Activated T-helper 17 cell treated with anti-CD3 and anti-CD28 coated beads, Interleukin-2, amount 50 U/mL, for 72 hours (primary cell): ENCODE data around the gene DOCK2. TPM values are rescaled to one million over a fixed set of nuclear protein-coding genes. Genes with fewer than 3 reads are reported as not detected.

Source experiments
- ATAC-seq: fragments of 150-1000 bp; cut with Tn5 transposase; replicated peaks from 2 replicates; pipeline ENCODE4 v1.10.0; 2021; ENCODE audit warnings: mild to moderate bottlenecking, moderate library complexity
- H3K27ac Mint-ChIP-seq: one replicate; pipeline ENCODE4 v1.8.0; 2022; ENCODE audit warnings: mixed read lengths
- H3K27me3 Mint-ChIP-seq: one replicate; pipeline ENCODE4 v1.8.0; 2022; ENCODE audit warnings: mixed read lengths
- H3K36me3 Mint-ChIP-seq: one replicate; pipeline ENCODE4 v1.8.0; 2022; ENCODE audit warnings: low read depth, mild to moderate bottlenecking, mixed read lengths
- H3K4me1 Mint-ChIP-seq: one replicate; pipeline ENCODE4 v1.8.0; 2022; ENCODE audit warnings: mixed read lengths
- H3K4me3 Mint-ChIP-seq: one replicate; pipeline ENCODE4 v1.8.0; 2022; ENCODE audit warnings: mild to moderate bottlenecking, mixed read lengths
- H3K9me3 Mint-ChIP-seq: one replicate; pipeline ENCODE4 v1.8.0; 2022; ENCODE audit warnings: mixed read lengths
- total RNA-seq, 2 donors: library from RNA; stranded (reverse); gene quantifications; one replicate each; pipeline ENCODE4 v1.2.3, GENCODE V29; 2022

Gene DOCK2
- total RNA-seq, 2 donors from 2014 or later, result 229 to 244 TPM

DNA sequence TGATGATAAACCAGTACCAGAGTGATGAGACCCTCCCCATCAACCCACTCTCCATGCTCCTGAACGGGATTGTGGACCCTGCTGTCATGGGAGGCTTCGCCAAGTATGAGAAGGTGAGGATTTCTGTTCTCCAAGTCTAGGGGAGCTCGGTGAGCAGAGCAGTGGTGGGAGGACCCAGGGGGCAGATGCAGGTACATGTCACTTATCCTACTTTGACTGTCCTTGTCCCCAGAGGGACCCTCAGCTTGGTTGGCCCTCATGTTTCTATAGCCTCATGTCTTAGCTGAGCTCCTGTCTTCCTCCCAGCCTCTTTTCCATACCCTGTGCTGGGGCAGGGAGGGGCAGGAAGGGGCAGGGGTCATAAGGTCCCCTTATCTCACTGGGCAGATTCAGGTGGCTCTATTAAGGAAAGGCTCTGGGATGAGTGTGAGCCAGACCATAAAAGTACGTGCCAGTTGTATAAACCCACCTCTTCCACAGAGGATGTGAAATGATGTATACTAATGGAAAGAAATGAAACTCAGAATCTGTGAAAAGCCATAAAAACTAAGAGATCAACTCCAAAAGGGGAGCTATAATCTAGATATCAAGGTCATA is 430.6 kb downstream of the DOCK2 start:
- Mint-ChIP-seq H3K4me1 (no peaks in the 10 kb centered on the region), H3K36me3 (peaks cover 92% of the 10 kb centered on the region), H3K27me3 (no peaks in the 10 kb centered on the region), H3K9me3 (no peaks in the 10 kb centered on the region), H3K4me3 (no peak overlapping the region), H3K27ac (no peak overlapping the region)
- ATAC-seq, result no peak

DNA sequence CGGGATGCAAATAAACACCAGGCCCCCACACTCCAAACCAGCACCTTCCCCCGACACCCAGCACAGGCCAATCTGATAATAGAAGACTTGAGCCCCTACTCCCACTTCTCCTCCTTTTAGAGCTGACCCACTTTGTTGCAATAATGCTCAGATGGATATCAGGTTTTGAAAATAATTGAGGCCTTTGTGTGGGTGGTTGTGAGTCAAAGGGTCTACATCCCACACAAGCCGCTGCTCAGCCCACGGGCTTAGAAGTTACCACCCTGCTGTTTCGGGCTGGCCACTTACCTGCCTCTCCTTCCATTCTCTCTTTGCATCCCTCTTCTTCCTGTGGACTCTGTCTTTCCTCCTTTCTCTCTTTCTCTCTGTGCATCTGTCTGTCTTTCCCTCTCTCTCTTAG is 432.4 kb downstream of the DOCK2 start:
- no peaks in the 10 kb centered on the region for H3K4me1 Mint-ChIP-seq
- H3K27me3 Mint-ChIP-seq, result no peaks in the 10 kb centered on the region
- H3K36me3 Mint-ChIP-seq, result peaks cover 99% of the 10 kb centered on the region
- H3K9me3 Mint-ChIP-seq, result no peaks in the 10 kb centered on the region
- ATAC-seq, result no peak
- H3K27ac Mint-ChIP-seq, result peak overlapping the region; percentile 6
- H3K4me3 Mint-ChIP-seq, result no peak overlapping the region

DNA sequence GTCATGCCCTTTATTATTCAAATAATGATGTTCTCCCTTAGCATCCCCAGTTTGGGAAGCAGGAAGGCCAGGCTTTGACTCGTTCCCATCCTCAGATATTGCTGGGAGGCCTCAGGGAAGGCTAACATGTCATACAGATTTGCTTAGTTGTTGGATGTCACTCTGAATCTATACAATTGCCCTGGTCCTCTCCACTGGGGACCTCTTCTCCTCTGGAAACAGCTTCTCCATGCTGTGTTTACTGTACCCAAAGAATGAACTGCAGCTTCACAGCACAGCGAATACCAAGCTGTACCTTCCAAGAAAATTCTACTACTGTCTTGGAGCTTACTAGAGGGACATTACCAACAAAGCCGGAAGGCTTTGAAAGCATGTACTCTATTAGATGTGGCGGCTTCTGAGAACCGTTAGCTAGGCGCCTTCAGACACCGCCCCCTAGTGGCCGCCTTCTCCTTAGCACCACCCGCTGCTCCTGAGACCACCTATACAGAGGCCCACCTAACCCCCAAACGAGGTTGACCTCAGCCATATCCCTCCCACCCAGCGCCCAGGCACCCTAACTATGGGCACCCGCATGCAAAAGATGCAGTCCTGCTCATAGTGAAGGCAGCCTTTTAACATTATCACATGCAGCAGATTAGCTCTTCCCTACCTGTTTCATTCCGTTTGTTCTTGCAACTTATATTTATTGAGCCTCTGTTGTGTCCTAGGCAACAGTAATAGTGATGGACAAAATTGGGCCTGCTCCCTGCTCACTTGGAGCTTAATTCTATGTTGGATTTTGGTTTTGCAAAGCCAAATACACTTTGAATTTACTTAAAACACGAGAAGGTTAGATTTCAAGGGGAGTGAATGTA is 433.7 kb downstream of the DOCK2 start:
- H3K27ac Mint-ChIP-seq, result peak overlapping the region; percentile 6
- H3K4me1 Mint-ChIP-seq, result peaks cover 6% of the 10 kb centered on the region
- H3K4me3 Mint-ChIP-seq, result no peak overlapping the region
- H3K9me3 Mint-ChIP-seq, result no peaks in the 10 kb centered on the region
- peak; percentile 23 for ATAC-seq
- no peaks in the 10 kb centered on the region for H3K27me3 Mint-ChIP-seq
- H3K36me3 Mint-ChIP-seq, result peaks cover 100% of the 10 kb centered on the region

DNA sequence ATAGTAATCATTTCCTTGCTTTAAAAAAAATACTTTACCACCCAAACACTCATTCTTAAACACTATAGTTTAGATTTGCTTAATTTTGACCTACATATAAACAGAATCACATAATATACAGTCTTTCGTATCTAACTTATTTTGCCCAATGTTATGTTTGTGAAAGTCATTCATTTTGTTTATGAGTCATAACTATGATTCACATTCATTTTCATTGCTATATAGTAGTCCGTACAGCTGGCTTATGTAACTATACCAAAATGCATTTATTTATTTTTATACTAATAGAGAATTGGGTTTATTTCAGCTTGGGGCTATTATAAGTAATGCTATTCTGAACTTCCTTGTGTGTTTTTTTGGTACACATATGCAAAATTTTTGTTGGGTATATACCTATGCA is 434.7 kb downstream of the DOCK2 start:
- Mint-ChIP-seq H3K36me3 (peaks cover 100% of the 10 kb centered on the region), H3K9me3 (no peaks in the 10 kb centered on the region), H3K27ac (no peak overlapping the region), H3K4me3 (no peak overlapping the region), H3K27me3 (no peaks in the 10 kb centered on the region), H3K4me1 (peaks cover 6% of the 10 kb centered on the region)
- ATAC-seq, result no peak

DNA sequence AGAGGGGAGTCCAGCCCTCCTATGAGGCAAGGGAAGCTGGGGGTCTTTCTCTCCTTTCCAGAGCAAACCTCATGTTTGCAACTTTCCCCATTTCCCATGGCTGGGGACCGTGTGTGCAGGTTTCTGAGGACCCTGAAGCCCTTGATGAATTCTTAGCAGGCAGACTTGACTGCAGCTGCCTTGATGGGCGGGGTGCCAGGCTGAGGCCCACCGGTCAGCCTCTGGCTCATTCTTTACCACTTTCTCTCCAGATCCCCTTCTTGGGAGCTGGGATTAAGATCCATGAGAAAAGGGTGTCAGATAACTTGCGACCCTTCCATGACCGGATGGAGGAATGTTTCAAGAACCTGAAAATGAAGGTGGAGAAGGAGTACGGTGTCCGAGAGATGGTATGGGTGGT is 438.6 kb downstream of the DOCK2 start:
- H3K9me3 Mint-ChIP-seq, result no peaks in the 10 kb centered on the region
- no peak for ATAC-seq
- peaks cover 13% of the 10 kb centered on the region for H3K4me1 Mint-ChIP-seq
- peaks cover 98% of the 10 kb centered on the region for H3K36me3 Mint-ChIP-seq
- no peak overlapping the region for H3K4me3 Mint-ChIP-seq
- no peak overlapping the region for H3K27ac Mint-ChIP-seq
- no peaks in the 10 kb centered on the region for H3K27me3 Mint-ChIP-seq

DNA sequence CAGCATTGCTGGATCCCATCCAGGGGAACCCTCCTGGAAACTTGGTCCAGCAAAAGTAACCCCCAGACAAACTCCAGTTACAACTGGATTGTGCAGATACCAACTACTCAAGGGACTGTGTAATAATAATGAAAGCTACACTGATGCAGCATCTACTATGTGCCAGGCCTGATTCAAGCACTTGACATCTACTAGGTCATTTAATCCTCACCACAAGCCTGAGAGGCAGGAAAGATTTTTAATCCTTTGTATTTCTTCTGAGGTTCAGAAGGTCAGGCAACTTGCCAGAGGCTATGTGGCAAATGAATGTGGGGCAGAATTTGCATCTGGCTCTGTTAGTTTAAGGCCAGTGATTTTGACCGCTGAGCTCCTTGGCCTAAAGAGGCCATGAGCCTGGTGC is 439.1 kb downstream of the DOCK2 start:
- no peak overlapping the region for H3K4me3 Mint-ChIP-seq
- no peak for ATAC-seq
- peaks cover 98% of the 10 kb centered on the region for H3K36me3 Mint-ChIP-seq
- no peaks in the 10 kb centered on the region for H3K27me3 Mint-ChIP-seq
- no peaks in the 10 kb centered on the region for H3K9me3 Mint-ChIP-seq
- H3K4me1 Mint-ChIP-seq, result peaks cover 13% of the 10 kb centered on the region
- no peak overlapping the region for H3K27ac Mint-ChIP-seq

DNA sequence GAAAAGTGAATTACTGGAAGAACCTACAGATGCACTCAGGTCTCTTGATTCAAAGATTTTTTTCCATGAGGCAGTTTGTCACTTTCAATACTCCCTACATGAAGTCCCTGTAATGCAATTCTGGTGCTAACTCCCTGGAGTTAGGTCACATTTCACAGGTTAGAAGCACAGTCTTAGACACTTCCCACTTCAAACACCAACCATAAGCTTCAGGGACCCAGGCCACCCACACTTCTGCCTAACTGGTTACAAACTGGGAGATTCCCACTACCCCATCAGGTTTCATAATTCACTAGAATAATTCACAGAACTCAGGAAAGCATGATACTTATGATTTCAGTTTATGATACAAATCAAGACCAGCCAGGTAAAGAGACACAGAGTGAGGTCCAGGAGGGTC is 439.7 kb downstream of the DOCK2 start:
- H3K9me3 Mint-ChIP-seq, result no peaks in the 10 kb centered on the region
- no peaks in the 10 kb centered on the region for H3K27me3 Mint-ChIP-seq
- peaks cover 13% of the 10 kb centered on the region for H3K4me1 Mint-ChIP-seq
- no peak overlapping the region for H3K4me3 Mint-ChIP-seq
- no peak overlapping the region for H3K27ac Mint-ChIP-seq
- peak; percentile 79 for ATAC-seq
- peaks cover 98% of the 10 kb centered on the region for H3K36me3 Mint-ChIP-seq

DNA sequence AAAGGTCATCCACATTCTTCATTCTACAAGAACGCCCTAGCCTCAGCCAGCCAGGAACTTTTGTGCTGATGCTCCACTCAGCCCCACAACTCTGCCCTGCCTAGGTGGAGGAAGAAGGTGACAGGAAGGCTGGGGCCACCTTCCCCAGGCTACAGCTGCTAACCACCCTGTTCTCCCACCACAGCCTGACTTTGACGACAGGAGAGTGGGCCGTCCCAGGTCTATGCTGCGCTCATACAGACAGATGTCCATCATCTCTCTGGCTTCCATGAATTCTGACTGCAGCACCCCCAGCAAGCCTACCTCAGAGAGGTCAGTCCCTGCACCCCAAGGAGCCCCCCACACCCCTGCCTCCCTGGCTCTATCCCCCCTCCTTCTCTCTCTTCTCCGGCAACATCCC is 440.5 kb downstream of the DOCK2 start:
- Mint-ChIP-seq H3K4me1 (peaks cover 13% of the 10 kb centered on the region), H3K36me3 (peaks cover 98% of the 10 kb centered on the region), H3K4me3 (no peak overlapping the region), H3K9me3 (no peaks in the 10 kb centered on the region), H3K27ac (peak overlapping the region; percentile 69), H3K27me3 (no peaks in the 10 kb centered on the region)
- no peak for ATAC-seq

DNA sequence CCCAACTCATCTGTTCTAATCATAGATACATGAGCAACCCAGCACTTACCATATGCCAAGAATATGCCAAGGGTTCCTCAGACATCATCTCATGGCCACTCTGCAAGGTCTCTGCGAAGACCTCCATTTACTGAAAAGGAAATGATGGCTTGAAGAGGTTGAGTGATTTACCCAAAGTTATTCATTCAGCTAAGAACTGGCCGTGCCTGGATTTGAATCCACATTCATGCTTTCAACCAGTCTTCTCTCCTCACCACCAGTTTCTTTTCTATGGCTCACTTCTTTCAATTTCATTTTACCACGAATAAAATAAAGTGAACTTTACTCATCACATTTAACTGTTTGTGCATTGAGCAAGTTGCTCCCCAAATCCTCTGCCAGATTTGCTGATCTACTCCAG is 441.4 kb downstream of the DOCK2 start:
- no peak overlapping the region for H3K4me3 Mint-ChIP-seq
- H3K27me3 Mint-ChIP-seq, result no peaks in the 10 kb centered on the region
- no peaks in the 10 kb centered on the region for H3K9me3 Mint-ChIP-seq
- H3K4me1 Mint-ChIP-seq, result peaks cover 13% of the 10 kb centered on the region
- H3K36me3 Mint-ChIP-seq, result peaks cover 98% of the 10 kb centered on the region
- peak; percentile 55 for ATAC-seq
- H3K27ac Mint-ChIP-seq, result peak overlapping the region; percentile 69

DNA sequence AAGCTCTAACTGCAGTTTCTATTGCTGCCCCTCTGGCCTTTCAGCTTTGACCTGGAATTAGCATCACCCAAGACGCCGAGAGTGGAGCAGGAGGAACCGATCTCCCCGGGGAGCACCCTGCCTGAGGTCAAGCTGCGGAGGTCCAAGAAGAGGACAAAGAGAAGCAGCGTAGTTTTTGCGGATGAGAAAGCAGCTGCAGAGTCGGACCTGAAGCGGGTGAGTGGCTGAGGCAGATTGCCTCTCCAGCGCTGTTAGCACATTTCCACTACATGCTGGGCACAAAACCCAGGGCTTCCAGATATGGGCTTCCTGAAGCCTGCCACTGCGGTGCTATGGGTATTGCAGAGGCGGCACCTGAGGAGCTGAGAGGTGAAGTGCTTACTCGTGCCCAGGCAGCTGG is 441.9 kb downstream of the DOCK2 start:
- Mint-ChIP-seq H3K4me3 (no peak overlapping the region), H3K36me3 (peaks cover 98% of the 10 kb centered on the region), H3K9me3 (no peaks in the 10 kb centered on the region), H3K27me3 (no peaks in the 10 kb centered on the region), H3K4me1 (peaks cover 13% of the 10 kb centered on the region), H3K27ac (no peak overlapping the region)
- ATAC-seq, result no peak

DNA sequence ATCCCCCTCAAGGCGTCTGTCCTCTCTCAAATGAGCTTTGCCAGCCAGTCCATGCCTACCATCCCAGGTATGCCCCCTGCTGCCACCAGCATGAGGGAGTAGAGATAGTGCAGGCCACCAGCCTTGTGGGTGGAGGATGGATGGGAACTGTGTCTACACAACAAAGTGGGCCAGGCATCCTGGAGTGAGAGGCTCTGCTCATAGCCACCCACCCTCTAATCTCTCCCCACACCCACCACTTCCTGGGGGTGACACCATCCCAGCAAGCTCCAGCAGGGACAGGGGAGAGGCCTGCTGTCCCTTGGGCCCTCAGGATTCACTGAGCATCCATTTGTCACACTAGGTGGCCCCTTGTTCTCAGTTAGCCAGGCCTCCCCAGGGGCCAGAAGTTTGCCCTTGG is 443.1 kb downstream of the DOCK2 start:
- H3K27ac Mint-ChIP-seq, result no peak overlapping the region

DNA sequence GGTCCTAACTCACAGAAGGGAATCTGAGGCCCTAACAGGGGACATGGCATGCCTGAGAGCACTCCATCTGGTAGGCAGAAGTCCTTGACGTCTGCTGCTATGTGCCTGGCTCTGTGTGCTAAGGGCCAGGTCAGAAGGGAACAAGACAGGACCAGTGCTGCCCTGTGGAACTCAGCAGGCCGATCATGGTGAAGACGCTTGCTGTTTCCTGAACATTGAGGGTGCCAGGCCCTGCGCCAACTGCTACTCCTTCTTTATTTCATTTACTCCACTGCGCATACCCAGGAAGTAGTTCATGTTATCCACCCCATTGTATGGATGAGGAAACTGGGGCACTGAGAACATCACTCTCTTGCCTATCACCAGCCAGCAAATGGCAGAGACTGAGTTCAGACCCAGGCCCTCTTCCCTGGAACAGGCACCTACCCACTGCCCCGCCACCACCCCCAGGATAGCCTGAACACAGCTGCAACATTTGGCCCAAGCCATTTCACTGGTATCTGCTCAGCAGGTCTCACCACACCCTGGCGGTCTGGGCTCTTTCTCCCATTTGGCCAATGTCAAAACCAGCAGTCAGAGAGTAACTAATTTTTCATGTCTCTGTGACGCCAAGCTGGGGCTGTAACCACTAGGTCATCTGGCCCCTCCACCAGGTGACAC is 443.8 kb downstream of the DOCK2 start:
- H3K4me1 Mint-ChIP-seq, result peaks cover 8% of the 10 kb centered on the region
- peaks cover 98% of the 10 kb centered on the region for H3K36me3 Mint-ChIP-seq
- ATAC-seq, result no peak

More for the DNA sequence above, 443.1 kb downstream of the DOCK2 start:
- no peaks in the 10 kb centered on the region for H3K9me3 Mint-ChIP-seq
- peaks cover 98% of the 10 kb centered on the region for H3K36me3 Mint-ChIP-seq
- H3K4me3 Mint-ChIP-seq, result no peak overlapping the region
- no peaks in the 10 kb centered on the region for H3K27me3 Mint-ChIP-seq
- H3K4me1 Mint-ChIP-seq, result peaks cover 9% of the 10 kb centered on the region
- no peak for ATAC-seq

DNA sequence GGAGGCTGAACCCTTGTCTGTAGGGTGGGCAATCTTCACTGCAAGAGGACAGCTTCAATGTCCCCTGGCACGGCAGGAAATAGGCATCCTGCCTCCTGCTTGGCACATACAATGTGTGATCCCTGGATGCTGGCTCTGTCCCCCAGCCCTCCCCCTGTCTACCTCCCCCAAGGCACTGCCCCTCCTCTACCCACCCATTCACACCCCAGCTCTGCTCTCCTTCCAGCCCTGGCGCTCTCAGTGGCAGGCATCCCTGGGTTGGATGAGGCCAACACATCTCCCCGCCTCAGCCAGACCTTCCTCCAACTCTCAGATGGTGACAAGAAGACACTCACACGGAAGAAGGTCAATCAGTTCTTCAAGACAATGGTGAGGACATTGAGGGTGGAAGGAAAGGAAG is 444.5 kb downstream of the DOCK2 start:
- Mint-ChIP-seq H3K36me3 (peaks cover 95% of the 10 kb centered on the region), H3K4me3 (no peak overlapping the region), H3K9me3 (no peaks in the 10 kb centered on the region), H3K27ac (no peak overlapping the region), H3K27me3 (no peaks in the 10 kb centered on the region), H3K4me1 (peaks cover 8% of the 10 kb centered on the region)
- no peak for ATAC-seq

More for the DNA sequence above, 443.8 kb downstream of the DOCK2 start:
- Mint-ChIP-seq H3K4me3 (no peak overlapping the region), H3K27me3 (no peaks in the 10 kb centered on the region), H3K27ac (no peak overlapping the region), H3K9me3 (no peaks in the 10 kb centered on the region)

DNA sequence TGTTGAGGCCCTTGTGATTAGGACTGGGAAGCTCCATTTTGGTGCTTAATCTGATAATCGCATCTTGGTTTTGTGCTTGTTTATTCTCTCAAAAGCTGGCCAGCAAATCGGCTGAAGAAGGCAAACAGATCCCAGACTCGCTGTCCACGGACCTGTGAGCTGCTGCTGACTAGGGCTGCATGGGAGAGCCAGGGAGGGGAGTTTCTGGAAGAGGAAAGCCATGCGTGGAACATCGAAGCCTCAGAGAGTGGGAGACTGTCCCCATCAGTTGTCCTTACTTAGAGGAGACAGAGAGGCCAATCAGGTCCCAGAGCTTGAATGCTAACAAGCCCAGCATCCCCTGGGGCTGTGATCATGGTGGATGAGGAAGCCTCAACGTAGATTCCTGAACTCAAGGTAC is 445.6 kb downstream of the DOCK2 start:
- ATAC-seq, result no peak
- Mint-ChIP-seq H3K9me3 (no peaks in the 10 kb centered on the region), H3K4me1 (peaks cover 7% of the 10 kb centered on the region), H3K36me3 (peaks cover 89% of the 10 kb centered on the region), H3K27me3 (no peaks in the 10 kb centered on the region), H3K4me3 (no peak overlapping the region), H3K27ac (no peak overlapping the region)
